CD4-positive, alpha-beta T cell treated with Interleukin-10 for 1 hour (primary cell): Measurements from ENCODE around the gene PHLPP2.

Experiments used
- DNase-seq: peaks from one replicate; pipeline ENCODE4 v3.0.0-alpha.2; 2020

PHLPP2 gene

DNA sequence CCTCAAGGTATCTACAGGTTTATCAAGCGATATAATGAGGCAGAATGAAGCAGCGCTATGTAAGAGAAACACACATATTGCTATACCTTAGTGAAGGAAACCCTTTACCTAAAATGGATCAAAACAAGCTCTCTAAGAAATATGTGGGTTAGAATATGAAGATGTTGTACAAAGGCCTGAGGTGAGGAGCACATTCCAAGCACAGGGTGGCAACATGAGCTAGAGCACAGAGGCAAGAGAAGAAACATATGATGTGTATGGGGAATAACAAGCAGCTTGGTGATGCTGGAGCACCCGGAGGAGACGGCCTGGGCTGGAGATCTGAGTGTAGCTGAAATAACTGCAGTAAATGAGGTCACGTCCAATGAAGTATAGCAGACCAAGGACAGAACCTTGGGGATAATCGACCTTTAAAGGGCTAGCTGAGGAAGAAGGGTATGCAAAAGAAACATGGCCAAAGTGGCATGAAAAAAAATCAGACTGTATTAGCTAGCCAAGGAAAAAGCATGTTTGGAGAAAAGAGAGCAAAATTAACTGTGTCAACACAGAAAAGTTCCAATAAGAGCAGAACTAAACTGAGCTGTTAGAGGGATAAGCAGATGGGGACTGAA is 54.5 kb downstream of the PHLPP2 start:
- no peak for DNase-seq

DNA sequence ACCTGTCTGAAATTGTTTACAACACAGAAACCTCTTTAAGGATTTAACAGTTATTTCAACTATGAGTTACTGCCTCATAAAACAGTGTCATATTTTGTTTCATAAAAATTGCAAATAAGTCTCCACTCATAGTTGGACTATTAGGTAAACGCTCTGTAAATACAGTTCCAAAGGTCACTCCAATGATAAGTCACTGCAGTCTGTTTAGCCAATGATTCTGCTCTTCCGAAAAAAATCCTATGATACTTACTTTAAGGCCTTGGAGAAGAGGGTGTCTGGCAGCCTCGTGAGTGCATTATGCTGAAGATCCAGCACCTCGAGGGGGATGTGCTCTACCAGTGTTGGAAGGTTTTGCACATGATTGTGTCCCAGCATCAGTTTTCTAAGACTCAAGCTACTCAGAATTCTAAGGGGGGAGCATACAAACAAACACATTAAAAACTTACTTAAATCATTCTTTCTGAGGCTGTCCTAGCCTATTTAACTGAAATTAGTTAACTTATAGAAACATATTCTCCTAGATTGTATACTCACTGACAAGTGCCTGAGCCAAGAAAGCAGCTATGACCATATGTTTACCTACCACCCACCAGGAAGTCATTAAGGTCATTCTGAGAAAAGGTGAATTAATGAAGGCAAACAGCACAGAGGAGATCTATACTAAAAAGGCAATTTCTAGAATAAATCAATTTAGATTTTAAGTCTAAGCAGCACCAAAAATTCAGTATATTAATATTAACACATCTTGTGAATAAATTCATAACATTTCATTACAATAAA is 57.4 kb downstream of the PHLPP2 start:
- no peak for DNase-seq

DNA sequence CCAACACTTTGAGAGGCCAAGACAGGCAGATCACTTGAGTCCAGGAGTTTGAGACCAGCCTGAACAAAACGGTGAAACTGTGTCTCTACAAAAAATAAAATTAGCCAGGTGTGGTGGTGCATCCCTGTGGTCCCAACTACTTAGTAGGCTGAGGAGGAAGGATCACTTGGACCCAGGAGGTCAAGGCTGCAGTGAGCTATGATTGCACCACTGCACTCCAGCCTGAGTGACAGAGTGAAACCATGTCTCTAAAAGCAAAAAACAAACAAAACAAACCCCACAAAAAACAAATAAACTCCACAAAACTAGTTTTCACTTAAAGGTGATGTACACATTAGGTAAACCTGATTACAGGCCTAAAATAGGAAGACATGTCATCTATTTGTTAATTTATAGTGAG is 58.2 kb downstream of the PHLPP2 start:
- DNase-seq, result no peak

DNA sequence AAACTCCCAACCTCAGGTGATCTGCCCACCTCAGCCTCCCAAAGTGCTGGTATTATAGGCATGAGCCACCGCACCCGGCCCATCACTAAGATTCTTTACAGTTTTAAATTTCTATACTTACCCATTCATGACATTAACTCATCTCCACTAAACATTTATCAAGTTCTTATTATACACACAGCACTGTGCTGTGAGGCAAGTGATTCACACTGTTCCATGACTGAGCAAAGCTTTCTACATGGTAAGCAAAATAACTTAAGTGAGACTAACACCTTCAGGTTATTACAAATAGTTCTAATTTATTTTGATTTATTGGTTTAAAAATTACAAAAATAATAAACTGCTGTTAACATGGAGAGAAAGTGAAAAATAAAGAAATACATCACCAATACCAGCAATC is 65.0 kb downstream of the PHLPP2 start:
- DNase-seq, result no peak

DNA sequence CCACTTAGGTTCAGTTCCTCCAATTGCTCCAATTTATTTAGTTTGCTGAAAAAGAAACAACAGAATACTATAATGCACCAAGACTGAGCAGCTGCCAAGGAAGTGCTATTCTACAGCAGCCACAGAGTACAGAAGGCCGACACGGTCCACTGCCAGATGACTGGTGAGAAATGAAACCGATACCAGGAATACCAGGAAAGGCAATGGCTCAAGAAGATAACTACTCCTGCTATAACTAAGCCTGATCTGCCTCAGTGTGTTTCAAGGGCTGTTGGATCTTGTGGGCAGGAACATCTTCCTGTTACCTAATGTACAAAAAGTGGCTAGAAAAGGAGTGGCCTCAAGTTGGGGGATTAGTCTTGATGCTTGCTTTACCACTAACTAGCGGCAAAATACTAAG is 65.7 kb downstream of the PHLPP2 start:
- DNase-seq, result no peak

DNA sequence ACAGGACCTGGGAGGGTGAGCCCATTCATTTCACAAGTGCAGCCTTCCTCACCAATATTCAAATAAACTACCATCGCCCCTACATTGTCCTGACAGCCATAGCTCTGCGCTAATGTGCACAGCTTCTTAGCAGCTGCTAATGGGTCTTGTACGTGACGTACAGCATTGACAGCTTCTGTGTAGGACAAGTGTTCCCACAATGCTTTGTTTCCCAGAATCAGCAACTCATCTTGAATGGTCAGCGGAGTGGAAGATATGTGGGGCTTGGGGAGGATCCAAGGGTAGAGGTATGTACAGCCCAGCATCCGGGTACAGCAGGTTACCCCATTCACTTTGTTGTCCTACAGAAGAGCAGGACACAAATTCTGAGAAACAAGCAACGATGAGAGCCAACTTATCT is 74.8 kb downstream of the PHLPP2 start:
- DNase-seq, result no peak

DNA sequence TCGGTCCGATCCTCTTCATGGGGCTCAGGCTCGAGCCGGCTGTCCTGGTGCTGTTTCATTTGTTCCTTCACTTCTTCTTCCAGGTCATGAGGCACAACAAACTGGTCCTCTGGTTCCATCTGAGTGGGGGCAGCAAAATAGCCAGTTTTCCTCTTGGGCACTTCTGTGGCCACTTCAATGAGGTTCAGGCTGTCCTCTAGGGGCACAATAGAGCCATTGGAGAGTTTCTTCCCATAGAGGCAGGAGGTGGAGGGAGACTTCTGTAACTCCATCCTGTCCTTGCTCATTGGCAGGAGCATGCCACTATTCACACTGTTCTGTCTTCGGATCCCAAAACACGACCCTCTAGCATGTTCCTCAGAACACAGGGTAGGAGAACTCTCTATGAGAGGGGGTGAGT is 75.6 kb downstream of the PHLPP2 start:
- DNase-seq, result no peak

DNA sequence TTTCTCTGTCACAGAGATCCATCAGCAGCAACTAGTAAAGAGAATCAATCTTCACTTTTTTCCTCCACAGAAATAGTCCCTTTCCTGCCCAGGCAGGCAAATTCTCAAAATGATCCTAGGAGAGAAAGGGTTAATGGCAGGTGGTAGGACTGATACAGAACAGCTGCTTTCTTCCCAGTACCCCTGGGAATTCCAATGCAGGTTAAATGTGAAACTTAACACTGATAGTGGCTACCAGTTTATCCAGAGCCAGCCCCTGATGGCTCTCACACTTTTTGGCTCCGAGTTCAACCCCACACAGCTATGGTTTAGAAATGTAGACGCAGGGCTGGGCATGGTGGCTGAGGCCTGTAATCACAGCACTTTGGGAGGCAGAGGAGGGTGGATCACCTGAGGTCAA is 76.3 kb downstream of the PHLPP2 start:
- no peak for DNase-seq

DNA sequence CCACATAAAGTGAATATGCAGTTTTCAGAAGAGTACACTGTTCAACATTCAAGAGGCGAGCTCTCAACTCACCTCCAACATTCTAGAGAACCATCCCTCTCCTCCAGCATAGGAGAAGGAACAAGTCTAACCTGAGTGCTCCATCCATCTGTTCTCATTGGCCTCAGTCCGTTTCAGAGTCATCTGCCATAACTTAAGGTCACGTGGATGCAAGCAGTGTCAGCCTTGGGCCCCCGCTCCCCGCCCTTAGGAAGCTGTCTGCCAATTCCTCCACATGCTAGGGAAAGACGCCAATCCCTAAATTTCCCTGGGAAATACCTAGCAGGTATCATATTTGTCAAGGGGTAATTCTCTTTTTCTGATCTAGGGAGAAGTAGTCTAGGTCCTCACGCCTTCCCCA is 77.1 kb downstream of the PHLPP2 start:
- no peak for DNase-seq

DNA sequence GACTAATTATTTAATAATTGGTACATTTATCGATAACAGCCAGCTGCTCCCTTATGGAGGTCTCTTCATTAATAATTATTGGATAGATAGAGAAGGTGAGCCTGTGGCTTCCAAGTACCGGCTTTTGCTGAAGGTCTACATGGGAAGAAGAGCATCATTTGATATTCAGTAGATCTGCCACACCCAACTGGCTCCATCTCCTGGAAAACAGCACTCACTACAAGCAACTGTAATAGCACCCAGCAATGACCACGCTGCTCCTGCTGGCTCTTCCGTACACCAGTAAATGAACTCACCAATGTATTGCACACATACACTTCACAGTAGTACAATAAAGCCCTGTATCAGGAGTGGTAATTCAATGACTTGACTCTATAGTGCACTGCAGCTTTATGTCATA is 79.1 kb downstream of the PHLPP2 start:
- no peak for DNase-seq

DNA sequence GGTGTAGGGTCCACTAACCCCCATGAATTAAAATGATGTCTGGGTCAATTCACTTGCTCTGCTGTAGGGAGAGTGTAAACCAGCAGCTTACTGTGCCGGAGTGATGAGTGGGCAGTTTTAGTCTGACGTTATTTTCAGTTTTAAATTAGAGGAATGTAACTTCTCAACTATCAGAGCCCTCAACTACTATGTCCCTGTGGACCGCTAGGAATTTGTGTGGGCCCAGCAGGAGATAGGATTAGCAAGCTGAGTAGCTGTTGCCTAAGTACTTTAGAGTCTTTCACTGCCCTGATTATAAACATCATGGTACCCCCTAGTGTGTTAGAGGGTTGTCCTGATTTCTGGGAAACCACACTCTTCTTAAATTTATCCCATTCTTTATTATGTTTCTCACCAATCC is 87.1 kb downstream of the PHLPP2 start:
- no peak for DNase-seq

DNA sequence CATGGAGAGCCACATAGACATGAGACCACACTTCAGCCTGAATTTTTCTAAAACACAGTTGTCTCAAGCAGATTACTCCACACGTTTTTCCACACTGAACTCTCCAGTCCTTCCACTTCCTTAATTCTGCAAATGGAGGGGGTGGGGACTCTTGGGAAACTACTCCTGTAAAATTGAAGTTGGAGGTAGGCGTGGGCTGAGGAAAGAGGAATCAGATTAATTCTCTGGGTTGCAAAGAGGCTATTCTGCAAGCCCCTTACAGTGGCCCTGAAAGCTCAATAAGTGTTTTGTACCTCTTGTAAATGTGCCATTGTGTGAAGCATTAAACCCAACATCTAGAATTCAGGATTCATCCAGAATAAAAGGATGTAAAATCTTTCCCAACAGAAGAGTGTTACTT is 88.9 kb downstream of the PHLPP2 start:
- no peak for DNase-seq

DNA sequence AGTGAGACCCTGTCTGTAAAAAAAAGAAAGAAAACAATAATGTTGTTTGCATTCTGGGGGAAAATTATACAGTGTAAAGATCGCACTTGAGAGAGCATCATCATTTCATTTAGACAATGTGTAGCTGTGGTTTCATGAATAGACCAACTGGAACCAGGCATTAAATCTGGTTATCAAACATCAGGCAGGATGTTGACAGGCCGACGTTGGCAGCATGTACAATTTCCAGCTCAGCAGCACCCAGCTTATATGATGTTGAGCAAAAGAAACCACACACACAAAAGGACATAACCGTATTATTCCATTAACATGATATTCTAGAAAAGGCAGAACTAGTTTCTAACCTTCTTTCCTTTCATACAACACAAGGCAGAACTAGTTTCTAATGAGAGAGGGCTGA is 92.7 kb downstream of the PHLPP2 start:
- DNase-seq, result no peak

DNA sequence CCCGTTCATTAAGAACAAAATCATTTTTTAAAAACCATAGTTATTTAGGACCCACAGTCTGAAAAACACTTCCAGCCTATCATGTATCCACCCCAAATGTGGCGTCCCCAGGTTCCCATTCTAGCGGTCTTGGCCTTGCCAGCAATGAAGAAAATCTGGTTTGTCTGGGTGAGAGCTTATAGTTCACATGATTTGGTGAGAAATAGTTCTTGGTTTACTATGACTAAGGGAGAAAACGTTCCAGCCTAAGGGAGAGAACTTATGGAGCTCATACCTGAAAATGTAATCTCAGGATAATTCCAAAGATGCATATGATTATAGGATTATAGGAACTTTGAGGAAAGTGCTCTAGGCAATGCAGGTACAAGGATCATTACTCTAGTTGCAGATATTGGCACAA is 93.7 kb downstream of the PHLPP2 start:
- no peak for DNase-seq

DNA sequence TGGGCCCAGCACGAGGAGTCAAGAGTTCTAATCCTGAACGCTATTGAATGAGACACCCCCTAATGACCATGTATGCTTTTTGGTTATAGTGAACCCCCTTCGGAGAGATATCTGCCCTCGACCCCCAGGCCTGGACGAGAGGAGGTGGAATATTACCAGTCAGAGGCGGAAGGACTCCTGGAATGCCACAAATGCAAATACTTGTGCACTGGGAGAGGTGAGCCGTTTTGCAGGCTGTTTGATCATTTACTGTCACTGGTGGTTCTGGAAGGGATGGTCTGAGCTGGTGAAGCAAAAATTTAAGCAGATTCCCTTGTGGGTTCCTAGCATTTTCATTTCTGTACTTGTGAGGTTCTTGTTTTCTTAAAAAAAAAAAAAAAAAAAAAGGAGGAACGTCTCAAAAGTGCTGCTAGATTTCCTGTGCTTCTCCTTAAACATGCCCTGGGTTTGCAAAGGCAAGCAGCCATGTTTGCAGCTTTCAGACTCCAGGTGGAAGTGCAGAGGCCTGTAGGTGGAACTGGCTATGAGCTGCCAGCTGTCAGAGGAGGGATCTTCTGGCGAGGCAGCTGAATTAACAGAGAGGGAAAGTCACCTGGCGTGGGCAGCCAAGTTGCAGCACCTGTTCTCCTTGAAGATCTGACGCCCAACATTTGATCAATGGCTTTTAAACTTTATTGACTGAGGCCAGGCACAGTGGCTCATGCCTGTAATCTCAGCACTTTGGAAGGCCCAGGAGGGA is 95.1 kb downstream of the PHLPP2 start:
- no peak for DNase-seq

DNA sequence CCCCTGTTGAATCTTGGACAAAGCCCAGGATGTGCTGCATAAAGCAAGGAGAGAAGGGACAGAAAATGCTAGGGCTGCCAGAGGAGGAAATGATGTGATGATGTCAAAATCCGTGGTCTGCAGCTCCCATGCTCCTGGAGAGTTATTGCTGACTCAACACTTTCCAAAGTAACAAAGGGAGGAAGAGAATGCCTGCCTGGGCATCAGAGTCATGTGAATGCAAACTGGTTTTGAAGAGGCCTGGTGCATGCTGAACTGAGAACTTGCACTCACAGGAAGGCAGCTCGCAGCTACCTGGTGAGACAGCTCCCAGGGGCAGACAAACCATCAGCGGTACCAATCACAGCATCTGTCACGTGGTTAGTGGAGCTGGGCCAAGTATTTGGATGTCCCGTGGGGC is 95.7 kb downstream of the PHLPP2 start:
- no peak for DNase-seq

DNA sequence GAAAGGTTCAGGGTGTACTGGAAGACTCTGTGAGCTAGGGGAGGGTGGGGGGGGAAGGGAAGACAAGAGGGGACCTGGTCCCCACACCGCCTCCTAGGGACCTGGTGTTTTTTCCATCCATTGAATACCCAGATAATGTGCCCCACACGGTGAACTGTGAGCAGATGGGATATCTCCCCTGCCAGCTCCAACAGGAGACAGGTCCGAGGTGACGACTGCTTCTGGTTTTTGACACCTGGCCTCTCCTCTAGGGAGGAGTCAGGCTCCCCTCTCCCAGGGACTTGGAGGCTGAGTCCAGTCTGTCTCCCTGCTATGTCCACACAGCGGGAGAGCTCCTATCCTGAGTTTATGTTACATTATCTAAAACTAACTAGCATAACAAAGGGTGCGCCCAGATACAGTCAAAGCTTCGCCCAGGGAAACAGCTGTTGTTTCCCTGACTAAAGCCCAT is 96.7 kb downstream of the PHLPP2 start:
- no peak for DNase-seq

DNA sequence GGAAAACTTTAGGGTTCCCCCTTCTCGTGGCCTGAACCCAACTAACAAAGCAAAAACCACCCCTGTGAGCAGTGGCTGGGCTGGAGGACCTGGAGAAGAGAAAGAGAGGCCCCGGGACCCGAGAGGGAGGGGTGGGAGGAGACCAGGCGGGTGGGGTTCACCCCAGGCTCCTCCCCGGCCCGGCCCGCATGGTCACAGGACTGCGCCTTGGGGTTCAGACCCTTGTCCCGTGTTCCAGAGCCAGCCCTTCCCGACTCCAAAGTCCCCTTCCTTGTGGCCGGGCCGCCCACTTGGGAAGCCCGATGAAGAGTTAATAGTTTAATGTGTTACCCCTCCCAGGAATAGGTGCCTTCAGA is 97.7 kb downstream of the PHLPP2 start:
- DNase-seq, result no peak

DNA sequence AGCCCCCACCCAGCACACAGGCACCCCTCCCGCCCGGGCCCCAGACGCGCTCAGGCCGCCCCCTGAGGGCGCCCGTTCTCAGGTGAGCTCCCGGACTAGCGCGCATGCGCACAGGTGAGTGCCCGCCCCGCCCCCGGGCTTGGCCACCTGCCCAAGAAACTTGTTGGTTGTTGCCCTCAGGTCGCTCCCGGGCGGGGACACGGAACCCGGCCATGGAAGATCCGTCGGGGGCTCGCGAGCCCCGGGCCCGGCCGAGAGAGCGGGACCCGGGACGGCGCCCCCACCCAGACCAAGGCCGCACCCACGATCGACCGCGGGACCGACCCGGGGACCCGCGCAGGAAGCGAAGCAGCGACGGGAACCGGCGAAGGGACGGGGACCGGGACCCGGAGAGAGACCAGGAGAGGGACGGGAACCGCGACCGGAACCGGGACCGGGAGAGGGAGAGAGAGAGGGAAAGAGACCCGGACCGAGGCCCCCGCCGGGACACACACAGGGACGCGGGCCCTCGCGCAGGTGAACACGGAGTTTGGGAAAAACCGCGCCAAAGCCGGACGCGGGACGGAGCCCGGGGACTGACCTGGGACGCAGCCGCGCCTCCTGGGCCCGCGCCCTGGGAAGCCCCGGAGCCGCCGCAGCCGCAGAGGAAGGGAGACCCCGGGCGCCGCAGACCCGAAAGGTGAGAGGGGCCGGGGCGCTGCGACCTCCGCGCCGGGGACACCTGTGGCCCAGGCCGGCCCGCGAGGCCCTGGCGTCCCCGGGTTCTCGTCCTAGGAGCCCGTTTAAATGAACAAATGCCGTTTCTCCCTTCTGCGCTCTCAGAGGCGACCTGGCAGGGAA is 98.3 kb downstream of the PHLPP2 start, which contains the start of gene MARVELD3:
Gene MARVELD3 (plus strand): TSS at position 167 of the 840 bp plus-strand sequence. CDS start 46 bp downstream, at position 213.
- peak; percentile 9 for DNase-seq

DNA sequence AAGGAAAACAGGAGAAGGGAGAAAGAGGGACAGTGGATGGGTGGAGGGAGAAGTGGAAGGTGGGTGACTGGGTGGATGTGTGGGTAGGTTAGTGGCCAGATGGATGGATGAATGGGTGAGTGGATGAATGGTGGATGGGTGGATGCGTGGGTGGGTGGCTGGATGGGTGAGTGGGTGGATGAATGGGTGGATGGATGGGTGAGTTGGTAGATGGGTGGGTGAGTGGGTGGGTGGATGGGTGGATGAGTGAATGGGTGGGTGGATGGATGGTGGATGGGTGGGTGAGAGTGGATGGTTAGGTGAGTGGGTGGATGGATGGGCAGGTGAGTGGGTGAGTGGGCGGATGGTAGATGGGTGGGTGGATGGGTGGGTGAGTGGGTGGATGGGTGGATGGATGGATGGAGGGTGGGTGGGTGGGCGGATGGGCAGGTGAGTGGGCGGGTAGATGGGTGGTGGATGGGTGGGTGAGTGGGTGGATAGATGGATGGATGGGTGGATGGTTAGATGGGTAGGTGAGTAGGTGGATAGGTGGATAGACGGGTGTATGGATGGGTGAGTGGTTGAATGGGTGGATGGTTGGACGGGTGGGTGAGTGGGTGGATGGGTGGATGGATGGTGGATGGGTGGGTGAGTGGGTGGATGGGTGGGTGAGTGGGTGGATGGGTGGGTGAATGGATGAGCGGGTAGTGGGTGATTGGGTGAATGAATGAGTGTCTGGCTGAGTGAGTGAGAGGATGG is 99.2 kb downstream of the PHLPP2 start:
- DNase-seq, result no peak

DNA sequence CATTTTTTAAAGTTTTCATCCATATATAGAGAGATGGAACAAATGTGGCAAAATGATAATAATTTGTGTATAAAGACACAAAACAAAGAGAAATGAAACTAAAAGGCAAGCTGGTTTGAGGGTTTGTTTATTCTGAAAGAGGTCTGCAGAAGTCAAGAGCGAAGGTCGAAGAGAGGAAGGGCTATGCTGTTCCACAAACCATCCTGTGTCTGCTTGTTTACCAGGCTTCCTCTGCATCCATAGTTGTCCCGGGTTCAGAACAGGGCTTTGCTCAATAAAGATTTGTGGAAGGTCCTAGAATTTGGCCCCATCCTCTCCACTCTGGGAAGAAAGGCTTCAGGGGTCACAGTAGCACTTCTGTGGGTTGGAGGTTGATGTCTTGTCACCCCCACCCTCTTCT is 100.9 kb downstream of the PHLPP2 start:
- DNase-seq, result no peak

DNA sequence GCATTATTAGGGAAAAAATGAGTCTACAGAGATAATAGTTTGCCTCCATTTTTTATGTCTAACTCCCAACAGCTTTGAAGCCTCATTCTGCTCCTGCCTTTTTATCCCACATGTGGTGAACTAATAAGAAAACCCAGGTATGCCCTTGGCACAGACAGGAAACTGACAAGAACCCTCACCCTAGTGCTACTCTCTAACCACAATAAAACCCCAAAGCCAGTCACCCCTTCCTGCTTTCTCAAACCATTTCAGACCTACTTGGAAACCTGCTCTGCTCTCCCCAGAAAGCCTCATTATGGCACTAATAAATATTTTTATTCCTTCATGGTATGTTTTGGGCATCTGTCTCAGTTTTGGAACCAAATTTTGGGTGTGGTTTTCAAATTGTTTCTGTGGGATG is 102.4 kb downstream of the PHLPP2 start:
- peak; percentile 30 for DNase-seq
